ENCODE measurements around the gene YPEL2. TPM values are rescaled to one million over a fixed set of nuclear protein-coding genes. Genes with fewer than 3 reads are reported as not detected.

YPEL2 gene
- total RNA-seq, 1 experiment from 2014 or later, result 0.98 TPM

DNA sequence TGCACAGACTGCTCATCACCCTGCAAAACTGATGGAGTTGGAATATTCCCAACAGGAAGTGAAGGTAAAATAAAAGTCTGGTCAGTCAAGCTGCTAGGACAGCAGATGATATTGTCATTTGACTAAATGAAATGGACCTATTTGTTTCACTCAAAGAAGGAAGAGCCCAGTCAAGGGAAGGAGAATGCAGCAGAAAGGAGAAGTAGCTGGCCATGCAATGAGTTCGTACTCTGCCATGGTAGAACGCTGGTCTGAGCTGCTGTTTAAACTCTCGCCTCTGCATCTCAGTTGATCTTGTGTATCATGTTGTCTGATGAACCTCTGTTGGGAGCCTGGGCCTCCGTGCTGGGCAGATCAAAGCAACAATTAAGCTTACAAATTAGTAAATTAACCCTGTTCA, 15.6 kb upstream of the YPEL2 start:
- H4K91ac ChIP-seq (ENCODE audit: insufficient read length, low read depth, low read length), result no peak overlapping the region
- H4K8ac ChIP-seq (replicated peaks; ENCODE audit: insufficient read length, low read depth, low read length), result no peak overlapping the region
- TF ChIP-seq, protein P1, sequence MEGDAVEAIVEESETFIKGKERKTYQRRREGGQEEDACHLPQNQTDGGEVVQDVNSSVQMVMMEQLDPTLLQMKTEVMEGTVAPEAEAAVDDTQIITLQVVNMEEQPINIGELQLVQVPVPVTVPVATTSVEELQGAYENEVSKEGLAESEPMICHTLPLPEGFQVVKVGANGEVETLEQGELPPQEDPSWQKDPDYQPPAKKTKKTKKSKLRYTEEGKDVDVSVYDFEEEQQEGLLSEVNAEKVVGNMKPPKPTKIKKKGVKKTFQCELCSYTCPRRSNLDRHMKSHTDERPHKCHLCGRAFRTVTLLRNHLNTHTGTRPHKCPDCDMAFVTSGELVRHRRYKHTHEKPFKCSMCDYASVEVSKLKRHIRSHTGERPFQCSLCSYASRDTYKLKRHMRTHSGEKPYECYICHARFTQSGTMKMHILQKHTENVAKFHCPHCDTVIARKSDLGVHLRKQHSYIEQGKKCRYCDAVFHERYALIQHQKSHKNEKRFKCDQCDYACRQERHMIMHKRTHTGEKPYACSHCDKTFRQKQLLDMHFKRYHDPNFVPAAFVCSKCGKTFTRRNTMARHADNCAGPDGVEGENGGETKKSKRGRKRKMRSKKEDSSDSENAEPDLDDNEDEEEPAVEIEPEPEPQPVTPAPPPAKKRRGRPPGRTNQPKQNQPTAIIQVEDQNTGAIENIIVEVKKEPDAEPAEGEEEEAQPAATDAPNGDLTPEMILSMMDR (conservative IDR thresholded peaks at IDR 0.05), result no peak
- H3K23me2 ChIP-seq (ENCODE audit: insufficient read length, low read depth, low read length, poor library complexity, severe bottlenecking), result no peaks in the 10 kb centered on the region
- H3K4me1 ChIP-seq (ENCODE audit: insufficient read depth, low read length), result no peaks in the 10 kb centered on the region
- no peak overlapping the region for H2AFZ ChIP-seq (ENCODE audit: low read length)
- no peak overlapping the region for H4K5ac ChIP-seq (ENCODE audit: insufficient read length, low read depth, low read length)
- no peak overlapping the region for H3T11ph ChIP-seq (ENCODE audit: low read length)
- no peak overlapping the region for H2AK5ac ChIP-seq (ENCODE audit: insufficient read length, low read length)
- H3K79me2 ChIP-seq (ENCODE audit: insufficient read depth, low read length), result no peaks in the 10 kb centered on the region
- H3K9ac ChIP-seq (ENCODE audit: extremely low read depth, insufficient read length, low read length), result no peak overlapping the region
- no peak overlapping the region for H3K14ac ChIP-seq (ENCODE audit: insufficient read depth, low read length)
- H3K9me3 Mint-ChIP-seq, result no peaks in the 10 kb centered on the region
- H3K4ac ChIP-seq (ENCODE audit: low read depth, low read length), result no peak overlapping the region
- no peaks in the 10 kb centered on the region for H3K27me3 ChIP-seq (ENCODE audit: insufficient read depth, low read length)
- H3K36me3 Mint-ChIP-seq (ENCODE audit: insufficient read depth in 1 of 3, low read depth in 3 of 3), result no peaks in the 10 kb centered on the region
- 0 out of 2 replicates have a peak, but pooled peaks cover 2% of the 10 kb centered on the region for H3K27me3 Mint-ChIP-seq (ENCODE audit: low read depth)
- H3K4me2 ChIP-seq (ENCODE audit: insufficient read depth, insufficient read length, low read length), result no peak overlapping the region
- no peak overlapping the region for H3K27ac ChIP-seq (ENCODE audit: insufficient read length, low read depth, low read length)
- no peak for DNase-seq
- no peak overlapping the region for H2BK120ac ChIP-seq (ENCODE audit: low read depth, low read length, poor library complexity, severe bottlenecking)
- no peak overlapping the region for H3K56ac ChIP-seq (ENCODE audit: insufficient read length, low read depth, low read length)
- H3K27ac Mint-ChIP-seq, result no peak overlapping the region
- no peak overlapping the region for H2BK20ac ChIP-seq (ENCODE audit: low read depth, low read length, poor library complexity, severe bottlenecking)
- H2BK12ac ChIP-seq (ENCODE audit: insufficient read length, low read depth, low read length), result no peak overlapping the region
- H3K9me3 ChIP-seq (ENCODE audit: control insufficient read depth, low read depth, low read length), result no peaks in the 10 kb centered on the region
- no peak overlapping the region for H3K4me3 Mint-ChIP-seq
- no peak overlapping the region for H3K18ac ChIP-seq (ENCODE audit: insufficient read length, low read depth, low read length)
- WGBS (ENCODE audit: extremely low coverage, insufficient read length, low lambda C conversion rate), result no CpG with 5 or more reads among the region's 4 CpGs
- no peak overlapping the region for H2BK15ac ChIP-seq (ENCODE audit: low read depth, low read length)
- H3K23ac ChIP-seq (ENCODE audit: insufficient read length, low read depth, low read length), result no peak overlapping the region
- no peaks in the 10 kb centered on the region for H3K4me1 Mint-ChIP-seq
- H3K79me1 ChIP-seq (ENCODE audit: insufficient read depth, low read depth, low read length, poor library complexity, severe bottlenecking), result no peaks in the 10 kb centered on the region
- H2BK5ac ChIP-seq (ENCODE audit: insufficient read length, low read length), result no peak overlapping the region
- H4K20me1 ChIP-seq (ENCODE audit: control insufficient read depth, insufficient read depth, insufficient read length), result no peaks in the 10 kb centered on the region
